Caco-2 (cell line): ENCODE data around the gene XRCC3. TPM values are rescaled to one million over a fixed set of nuclear protein-coding genes. Genes with fewer than 3 reads are reported as not detected.

Source experiments
- BruUV-seq: library from RNA; stranded (reverse); fragments of 400-500 nt; replicated peaks from 2 replicates; lab custom pipeline; 2021; lab: Mats Ljungman, UMichigan
- CTCF ChIA-PET: fragments of 300-600 bp; sonication (Branson Sonifier 250); formaldehyde crosslinking; loops from one replicate; lab custom pipeline; 2022; ENCODE audit warnings: antibody characterized with exemption; lab: Charles Lee
- POLR2A ChIA-PET: fragments of 300-600 bp; sonication (Branson Sonifier 250); formaldehyde crosslinking; loops from one replicate; lab custom pipeline; 2022; ENCODE audit warnings: antibody characterized with exemption; lab: Charles Lee
- DNase-seq, 2 experiments: peaks; one replicate each; pipeline versions ENCODE4 v3.0.0 to v3.0.0-alpha.2; 2020 to 2022
- H3K27me3 ChIP-seq: replicated peaks from 2 replicates; pipeline ENCODE4 v1.6.0; 2011; ENCODE audit warnings: low read length; ENCODE audit not compliant: control insufficient read depth, insufficient read depth
- H3K36me3 ChIP-seq: 2 replicates; pipeline ENCODE4 v1.5.1; 2011; ENCODE audit warnings: low read length; ENCODE audit not compliant: control insufficient read depth, insufficient read depth
- H3K4me1 ChIP-seq: fragments of 250-450 bp; sonication (Bioruptor Pico); 2 replicates; pipeline ENCODE4 v1.5.1; 2020; ENCODE audit warnings: mild to moderate bottlenecking
- H3K4me3 ChIP-seq: 2 replicates; pipeline ENCODE4 v1.5.1; 2011; ENCODE audit warnings: low read depth, mild to moderate bottlenecking, control low read depth, low read length
- H3K9me3 ChIP-seq: fragments of 250-450 bp; sonication (Bioruptor Pico); 2 replicates; pipeline ENCODE4 v1.5.1; 2020; ENCODE audit warnings: mild to moderate bottlenecking, moderate library complexity
- H3K27ac Mint-ChIP-seq: one replicate; pipeline ENCODE4 v1.8.0; 2022; ENCODE audit warnings: mixed read lengths; ENCODE audit not compliant: unreplicated experiment
- H3K27me3 Mint-ChIP-seq: one replicate; pipeline ENCODE4 v1.8.0; 2022; ENCODE audit warnings: mixed read lengths; ENCODE audit not compliant: insufficient read depth, unreplicated experiment
- H3K36me3 Mint-ChIP-seq: one replicate; pipeline ENCODE4 v1.8.0; 2022; ENCODE audit warnings: mild to moderate bottlenecking, mixed read lengths; ENCODE audit not compliant: insufficient read depth, unreplicated experiment
- H3K4me1 Mint-ChIP-seq: one replicate; pipeline ENCODE4 v1.8.0; 2022; ENCODE audit warnings: low read depth, mixed read lengths; ENCODE audit not compliant: unreplicated experiment
- H3K4me3 Mint-ChIP-seq: one replicate; pipeline ENCODE4 v1.8.0; 2022; ENCODE audit warnings: mild to moderate bottlenecking, moderate library complexity, mixed read lengths; ENCODE audit not compliant: unreplicated experiment
- H3K9me3 Mint-ChIP-seq: one replicate; pipeline ENCODE4 v1.8.0; 2022; ENCODE audit warnings: mixed read lengths; ENCODE audit not compliant: unreplicated experiment
- intact Hi-C: fragments of 100-400 bp; cut with micrococcal nuclease; formaldehyde crosslinking; loops from one replicate; pipeline ENCODE4 v1.10.0; 2022; ENCODE audit not compliant: unreplicated experiment
- total RNA-seq: library from RNA; stranded (reverse); gene quantifications from 2 replicates; pipeline ENCODE4 v1.2.3, GENCODE V29; 2022
- TF ChIP-seq, protein P1 (sequence below), 2 experiments: fragments of 200-600 bp in 1 of 2; IDR thresholded peaks; 1 replicate in 1 of 2; 2 replicates in 1 of 2; pipeline versions ENCODE4 v1.5.1 to v1.8.0; 2011 to 2022; ENCODE audit warnings: antibody characterized with exemption in 1 of 2, control low read depth in 1 of 2, inconsistent platforms in 1 of 2, low read depth in 1 of 2, low read length in 1 of 2, mild to moderate bottlenecking in 1 of 2, moderate library complexity in 1 of 2; ENCODE audit not compliant: insufficient read depth in 1 of 2, severe bottlenecking in 1 of 2, unreplicated experiment in 1 of 2

Gene XRCC3
- total RNA-seq, 1 experiment from 2014 or later: 44.0 TPM

DNA sequence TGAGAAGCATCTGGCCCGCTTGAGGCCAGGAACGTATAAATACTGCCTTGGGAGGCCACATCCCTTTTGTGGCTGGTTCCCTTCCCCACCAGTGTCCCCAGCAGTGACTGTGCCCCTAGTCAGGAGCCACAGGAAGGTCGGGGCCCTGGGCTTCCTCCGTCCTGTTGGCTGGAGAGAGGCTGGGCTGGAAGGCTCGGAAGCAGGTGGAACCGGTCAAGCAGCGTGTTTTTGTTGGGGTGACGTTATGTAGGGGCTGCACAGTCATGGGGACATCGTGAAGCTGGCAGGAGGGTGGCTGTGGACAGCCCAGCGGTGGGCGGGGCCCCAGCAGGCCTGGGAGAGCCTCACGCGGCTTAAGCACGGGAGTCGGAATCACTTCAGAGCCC is 10.1 kb downstream of the XRCC3 start:
- Mint-ChIP-seq H3K4me1 (no peaks in the 10 kb centered on the region), H3K4me3 (no peak overlapping the region), H3K36me3 (peaks cover 76% of the 10 kb centered on the region), H3K27ac (no peak overlapping the region), H3K9me3 (no peaks in the 10 kb centered on the region), H3K27me3 (no peaks in the 10 kb centered on the region)
- DNase-seq: no peak
- Histone ChIP-seq H3K9me3 (no peaks in the 10 kb centered on the region), H3K4me1 (no peaks in the 10 kb centered on the region), H3K27me3 (no peaks in the 10 kb centered on the region), H3K4me3 (no peak overlapping the region), H3K36me3 (no peaks in the 10 kb centered on the region; the same call in 1 of the 2 replicates)
- intact Hi-C loops: no loop called here
- TF ChIP-seq, protein P1, sequence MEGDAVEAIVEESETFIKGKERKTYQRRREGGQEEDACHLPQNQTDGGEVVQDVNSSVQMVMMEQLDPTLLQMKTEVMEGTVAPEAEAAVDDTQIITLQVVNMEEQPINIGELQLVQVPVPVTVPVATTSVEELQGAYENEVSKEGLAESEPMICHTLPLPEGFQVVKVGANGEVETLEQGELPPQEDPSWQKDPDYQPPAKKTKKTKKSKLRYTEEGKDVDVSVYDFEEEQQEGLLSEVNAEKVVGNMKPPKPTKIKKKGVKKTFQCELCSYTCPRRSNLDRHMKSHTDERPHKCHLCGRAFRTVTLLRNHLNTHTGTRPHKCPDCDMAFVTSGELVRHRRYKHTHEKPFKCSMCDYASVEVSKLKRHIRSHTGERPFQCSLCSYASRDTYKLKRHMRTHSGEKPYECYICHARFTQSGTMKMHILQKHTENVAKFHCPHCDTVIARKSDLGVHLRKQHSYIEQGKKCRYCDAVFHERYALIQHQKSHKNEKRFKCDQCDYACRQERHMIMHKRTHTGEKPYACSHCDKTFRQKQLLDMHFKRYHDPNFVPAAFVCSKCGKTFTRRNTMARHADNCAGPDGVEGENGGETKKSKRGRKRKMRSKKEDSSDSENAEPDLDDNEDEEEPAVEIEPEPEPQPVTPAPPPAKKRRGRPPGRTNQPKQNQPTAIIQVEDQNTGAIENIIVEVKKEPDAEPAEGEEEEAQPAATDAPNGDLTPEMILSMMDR (IDR thresholded peaks at IDR 0.05; ENCODE audit: insufficient read depth in 1 of 2, low read depth in 1 of 2, low read length in 1 of 2, severe bottlenecking in 1 of 2, unreplicated experiment in 1 of 2): no peak
- no TSS peak for BruUV-seq
- POLR2A ChIA-PET: no interaction called here
- CTCF ChIA-PET: no interaction called here

- Mint-ChIP-seq H3K27ac (no peak overlapping the region), H3K4me1 (no peaks in the 10 kb centered on the region), H3K9me3 (no peaks in the 10 kb centered on the region), H3K36me3 (peaks cover 76% of the 10 kb centered on the region), H3K4me3 (no peak overlapping the region), H3K27me3 (no peaks in the 10 kb centered on the region)
- BruUV-seq: no TSS peak
- TF ChIP-seq, protein P1 (IDR thresholded peaks at IDR 0.05; ENCODE audit: insufficient read depth in 1 of 2, low read depth in 1 of 2, low read length in 1 of 2, severe bottlenecking in 1 of 2, unreplicated experiment in 1 of 2): no peak
- H3K9me3 ChIP-seq: no peaks in the 10 kb centered on the region
- no peak overlapping the region for H3K4me3 ChIP-seq
- ChIA-PET POLR2A (no interaction called here), CTCF (no interaction called here)
- intact Hi-C loops: no loop called here
- DNase-seq: no peak
- H3K36me3 ChIP-seq: no peaks in the 10 kb centered on the region; the same call in 1 of the 2 replicates
- no peaks in the 10 kb centered on the region for H3K4me1 ChIP-seq
- no peaks in the 10 kb centered on the region for H3K27me3 ChIP-seq
Observed at GRCh38 chr14:103704708-103705107, 10.5 kb downstream of the XRCC3 start.

DNA sequence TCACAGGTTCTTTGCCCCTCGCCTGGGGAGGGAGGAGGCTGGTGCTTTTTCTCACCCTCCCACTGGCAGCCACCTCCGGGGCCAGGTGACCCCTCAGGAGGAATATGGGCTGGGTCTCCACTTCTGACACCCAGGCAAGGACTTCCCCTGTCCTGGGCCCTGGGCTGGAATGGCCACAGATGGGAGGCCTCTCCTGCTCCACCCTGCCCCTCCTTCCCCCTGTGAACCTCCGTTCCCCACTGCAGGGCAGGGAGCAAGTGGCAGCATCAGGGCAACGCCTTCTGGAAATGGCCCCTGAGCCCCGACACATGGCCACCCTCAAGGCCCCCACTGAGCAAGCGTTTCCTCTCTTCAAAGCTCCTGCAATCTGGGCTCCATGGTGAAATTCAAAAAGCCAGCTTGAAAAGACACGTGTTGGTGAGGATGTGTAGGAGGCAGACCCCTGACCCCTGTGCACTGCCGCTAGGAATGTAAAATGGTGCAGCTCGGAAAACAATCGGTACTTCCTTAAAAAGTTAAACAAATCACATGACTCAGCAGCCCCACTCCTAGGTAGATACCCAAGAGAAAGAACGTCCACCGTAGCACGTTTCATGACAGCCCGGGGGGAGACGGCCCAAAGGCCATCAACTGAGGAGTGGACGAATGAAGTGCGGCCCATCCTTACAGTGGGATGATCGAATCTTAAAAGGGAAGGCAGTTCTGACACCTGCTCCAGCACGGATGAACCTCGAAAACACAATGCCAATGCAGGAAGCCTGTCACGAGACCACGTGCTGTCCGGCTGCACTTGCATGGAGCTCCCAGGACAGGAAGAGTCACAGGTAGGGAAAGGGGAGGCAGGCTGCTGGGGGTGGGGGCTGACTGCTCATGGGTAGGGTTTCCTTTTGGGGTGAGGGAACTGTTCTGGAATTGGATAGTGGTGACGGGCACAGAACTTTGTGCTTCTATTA is 11.5 kb downstream of the XRCC3 start:
- intact Hi-C loops: no loop called here
- BruUV-seq: no TSS peak
- Histone ChIP-seq H3K4me3 (no peak overlapping the region), H3K27me3 (no peaks in the 10 kb centered on the region), H3K9me3 (no peaks in the 10 kb centered on the region), H3K4me1 (no peaks in the 10 kb centered on the region), H3K36me3 (no peaks in the 10 kb centered on the region; the same call in 1 of the 2 replicates)
- H3K9me3 Mint-ChIP-seq: no peaks in the 10 kb centered on the region
- H3K4me3 Mint-ChIP-seq: no peak overlapping the region
- H3K27me3 Mint-ChIP-seq: no peaks in the 10 kb centered on the region
- no peak for DNase-seq
- TF ChIP-seq, protein P1 (IDR thresholded peaks at IDR 0.05; ENCODE audit: insufficient read depth in 1 of 2, low read depth in 1 of 2, low read length in 1 of 2, severe bottlenecking in 1 of 2, unreplicated experiment in 1 of 2): no peak
- H3K27ac Mint-ChIP-seq: peak overlapping the region; percentile 44
- peaks cover 74% of the 10 kb centered on the region for H3K36me3 Mint-ChIP-seq
- POLR2A ChIA-PET: interaction anchor here (0.6 kb wide), 1 partner anchor 166 kb away, joined by 3 read pairs; no protein-coding TSS in a partner anchor
- no peaks in the 10 kb centered on the region for H3K4me1 Mint-ChIP-seq
- CTCF ChIA-PET: no interaction called here
